ENCODE results near the gene PSENEN. TPM values are rescaled to one million over a fixed set of nuclear protein-coding genes. Genes with fewer than 3 reads are reported as not detected.

The PSENEN gene, protein sequence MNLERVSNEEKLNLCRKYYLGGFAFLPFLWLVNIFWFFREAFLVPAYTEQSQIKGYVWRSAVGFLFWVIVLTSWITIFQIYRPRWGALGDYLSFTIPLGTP
- total RNA-seq: 18.4 and 20.2 TPM in 2 replicates

DNA sequence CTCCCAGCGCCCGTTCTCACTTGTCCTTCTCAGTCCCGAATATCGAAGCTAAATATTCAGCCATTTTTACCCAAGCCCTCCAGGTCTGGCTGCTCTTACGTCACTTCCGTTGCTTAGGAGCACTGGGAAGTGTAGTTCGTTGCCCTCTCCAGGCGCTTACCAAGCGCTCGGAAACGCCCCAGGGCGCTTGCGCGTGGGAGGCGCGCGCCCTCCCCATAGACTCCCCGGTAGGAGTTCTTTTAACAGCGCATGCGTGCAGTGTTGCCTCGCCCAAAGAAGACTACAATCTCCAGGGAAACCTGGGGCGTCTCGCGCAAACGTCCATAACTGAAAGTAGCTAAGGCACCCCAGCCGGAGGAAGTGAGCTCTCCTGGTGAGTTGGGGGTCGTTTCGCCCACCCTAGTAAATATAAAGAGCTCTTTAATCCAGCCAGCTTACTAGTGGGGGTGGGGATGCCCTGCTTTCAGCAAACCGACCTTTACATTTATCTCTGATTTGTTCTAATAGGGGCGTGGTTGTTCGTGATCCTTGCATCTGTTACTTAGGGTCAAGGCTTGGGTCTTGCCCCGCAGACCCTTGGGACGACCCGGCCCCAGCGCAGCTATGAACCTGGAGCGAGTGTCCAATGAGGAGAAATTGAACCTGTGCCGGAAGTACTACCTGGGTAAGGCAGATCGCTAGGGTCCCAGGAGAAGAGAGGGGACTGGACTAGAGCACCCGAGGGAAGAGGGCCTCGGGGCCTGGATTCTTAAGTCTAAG lies at the start of gene PSENEN, which contains the start of gene U2AF1L4:
TSS of gene PSENEN (plus strand) at position 324 of the 759 bp plus-strand sequence. CDS start at position 604, 280 bp downstream.
TSS of gene U2AF1L4 (minus strand) at position 91 of the 759 bp plus-strand sequence. CDS start at position 64, 27 bp downstream.

DNA sequence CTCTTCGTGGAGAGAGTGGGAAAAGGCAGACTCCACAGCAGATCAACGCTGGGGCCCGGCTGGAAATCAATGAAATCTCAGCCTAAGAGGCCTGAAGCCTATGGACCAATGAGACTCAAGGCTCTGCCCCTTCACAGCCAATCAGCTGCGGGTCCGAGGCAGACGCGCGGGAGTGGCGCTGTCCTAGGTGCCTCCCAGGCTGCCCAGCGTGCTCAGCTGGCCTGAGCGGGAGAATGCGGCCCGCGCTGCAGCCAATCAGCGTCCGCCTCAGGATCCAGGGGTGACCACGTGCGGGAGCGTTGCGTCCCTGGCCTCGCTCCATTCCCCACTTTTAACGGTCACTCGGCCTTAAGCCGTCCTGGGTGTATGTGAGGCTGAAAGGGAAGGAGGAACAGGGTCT lies 41.2 kb upstream of the PSENEN start, which contains the start of gene ZBTB32:
TSS of gene ZBTB32 (plus strand) at position 341 of the 400 bp plus-strand sequence. CDS start 10,069 bp downstream, outside the sequence.

DNA sequence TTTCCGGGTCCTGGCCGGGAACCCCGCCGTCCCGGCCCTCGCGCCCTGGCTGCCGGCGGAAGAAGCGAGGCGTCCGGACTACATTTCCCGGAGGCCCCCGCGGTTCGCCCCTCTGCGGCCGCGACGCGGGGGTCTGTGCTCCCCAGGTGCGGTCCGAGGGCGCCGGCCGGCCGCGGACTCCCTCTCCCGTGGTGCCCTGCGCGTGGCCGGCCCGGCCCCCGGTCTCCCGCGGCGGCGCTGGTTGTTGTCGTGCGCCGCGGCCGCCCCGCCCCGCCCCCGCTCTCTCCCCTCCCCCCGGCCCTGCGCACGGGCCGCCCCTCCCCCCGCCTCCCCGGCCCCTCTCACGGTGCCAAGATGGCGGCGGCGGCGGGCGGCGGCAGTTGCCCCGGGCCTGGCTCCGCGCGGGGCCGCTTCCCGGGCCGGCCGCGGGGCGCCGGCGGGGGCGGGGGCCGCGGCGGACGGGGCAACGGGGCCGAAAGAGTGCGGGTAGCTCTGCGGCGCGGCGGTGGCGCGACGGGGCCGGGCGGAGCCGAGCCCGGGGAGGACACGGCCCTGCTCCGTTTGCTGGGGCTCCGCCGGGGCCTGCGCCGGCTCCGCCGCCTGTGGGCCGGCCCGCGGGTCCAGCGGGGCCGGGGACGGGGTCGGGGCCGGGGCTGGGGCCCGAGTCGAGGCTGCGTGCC lies 27.6 kb upstream of the PSENEN start, which contains the start of gene KMT2B:
TSS of gene KMT2B (plus strand) at position 339 of the 680 bp plus-strand sequence. CDS start at position 355, 16 bp downstream.

DNA sequence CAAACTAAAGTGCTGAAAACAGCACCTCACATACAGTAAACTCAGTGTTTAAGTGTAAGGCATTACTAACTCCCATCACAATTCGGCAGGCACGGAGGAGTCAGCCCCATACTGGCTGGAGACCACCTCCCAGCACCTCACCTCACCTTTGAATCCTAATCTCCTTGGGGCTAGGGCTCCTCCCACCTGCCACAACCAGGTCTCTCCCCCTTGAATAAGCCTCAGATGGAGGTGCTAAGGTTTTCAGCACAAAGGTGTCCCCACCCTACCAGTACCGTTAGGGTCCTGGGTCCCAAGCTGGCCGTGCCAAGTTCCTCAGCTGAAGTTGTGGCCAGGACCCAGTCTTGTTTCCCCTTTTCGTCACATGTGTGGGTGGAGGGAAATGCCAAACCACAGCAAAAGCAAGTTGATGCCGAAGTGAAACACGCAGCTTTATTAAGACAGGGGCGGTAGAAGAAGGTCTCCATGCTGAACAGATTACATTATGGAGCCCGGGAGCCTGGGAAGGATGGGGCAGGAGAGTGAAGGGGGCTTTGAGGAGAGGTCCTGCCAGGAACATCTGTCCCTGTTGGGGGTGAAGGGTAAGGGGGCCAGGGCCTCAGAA lies 3.2 kb upstream of the PSENEN start, which contains the start of gene IGFLR1:
TSS of gene IGFLR1 (minus strand) at position 332 of the 604 bp plus-strand sequence. CDS start 1,272 bp downstream, outside the sequence.

DNA sequence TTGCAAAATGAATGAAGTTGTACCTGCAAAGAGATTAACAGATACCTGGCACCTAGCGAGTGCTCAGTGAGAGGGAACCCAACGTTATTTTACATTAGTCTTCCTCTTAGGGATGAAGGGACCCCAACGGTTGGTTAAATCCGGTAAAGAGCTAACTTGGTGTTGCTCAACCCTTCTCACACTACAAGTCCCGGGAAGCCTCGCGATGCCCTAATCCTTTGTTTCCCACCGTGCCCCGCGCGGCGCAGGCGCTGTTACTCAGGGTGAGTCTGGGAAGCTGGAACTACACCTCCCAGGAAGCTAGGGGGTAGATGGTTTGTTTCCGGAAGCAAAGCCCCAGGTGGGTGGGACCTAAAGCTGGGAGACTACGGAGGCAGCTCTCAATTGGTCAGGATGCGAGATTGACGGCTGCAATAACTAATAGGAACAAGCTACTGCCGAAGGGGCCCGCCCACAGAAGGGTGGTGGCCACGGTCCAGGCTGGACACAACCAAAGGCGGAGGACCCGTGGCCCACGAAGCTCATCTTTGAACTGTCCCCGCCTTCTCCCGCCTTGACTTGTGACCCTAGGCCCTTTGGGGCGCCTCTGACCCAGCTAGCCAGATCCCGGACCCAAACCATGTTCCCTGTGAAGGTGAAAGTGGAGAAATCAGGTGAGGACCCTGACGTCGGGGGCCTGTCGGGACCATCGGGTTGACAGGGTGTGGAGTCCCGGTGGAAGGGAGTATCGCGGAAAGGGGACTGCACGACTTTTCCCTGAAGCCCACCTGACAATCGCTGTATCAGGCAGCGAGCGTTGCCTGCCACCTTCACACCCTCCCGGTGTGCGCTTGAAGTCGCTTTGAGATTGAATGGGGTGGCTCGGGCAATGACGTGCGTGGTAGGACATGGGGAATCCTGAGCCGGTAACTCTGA lies 2.9 kb downstream of the PSENEN start, which contains the start of gene LIN37:
TSS of gene LIN37 (plus strand) at position 471 of the 915 bp plus-strand sequence. CDS start at position 620, 149 bp downstream.

DNA sequence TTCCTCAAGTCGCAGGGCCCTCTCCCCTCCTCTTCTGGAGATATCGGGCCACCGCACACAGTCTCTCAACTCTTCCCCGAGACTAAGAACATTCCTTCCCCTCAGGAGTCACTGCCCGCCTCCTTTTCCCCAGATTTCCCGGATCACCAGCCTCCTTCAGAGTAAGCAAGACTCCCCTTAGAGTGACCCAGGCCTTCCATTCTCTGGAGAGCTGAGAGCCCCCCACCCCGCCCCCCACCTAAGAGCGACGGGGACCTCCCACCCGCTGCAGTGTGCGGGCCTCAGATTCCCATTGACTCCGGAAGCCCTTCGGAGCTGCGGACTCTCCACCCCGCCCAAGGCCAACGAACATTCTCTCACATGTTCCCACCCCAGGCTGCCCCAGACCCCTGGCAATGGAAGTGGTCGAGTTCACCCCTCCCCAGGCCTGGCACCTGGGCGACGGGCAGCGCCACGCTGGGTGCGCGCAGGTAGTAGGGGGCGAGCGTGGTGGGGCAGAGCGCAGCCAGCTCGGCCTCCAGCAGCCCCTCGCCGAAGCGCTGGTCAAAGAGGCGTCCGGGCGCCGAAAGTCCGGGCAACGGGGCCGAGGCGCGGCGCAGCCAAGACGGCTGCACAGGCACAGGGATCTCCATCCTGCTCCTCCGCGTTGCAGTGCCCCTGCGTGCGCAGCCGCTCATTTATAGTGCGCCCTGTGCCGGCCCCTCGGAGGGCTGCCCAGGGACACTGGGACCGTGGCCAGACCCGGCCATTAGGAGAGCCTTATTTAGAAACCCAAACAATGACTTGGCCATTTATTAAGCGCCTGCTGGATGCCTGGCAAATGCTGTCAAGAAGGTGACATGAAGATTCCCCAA lies 11.2 kb downstream of the PSENEN start, which contains the start of gene HSPB6:
TSS of gene HSPB6 (minus strand) at position 653 of the 854 bp plus-strand sequence. CDS start at position 632, 21 bp downstream.

DNA sequence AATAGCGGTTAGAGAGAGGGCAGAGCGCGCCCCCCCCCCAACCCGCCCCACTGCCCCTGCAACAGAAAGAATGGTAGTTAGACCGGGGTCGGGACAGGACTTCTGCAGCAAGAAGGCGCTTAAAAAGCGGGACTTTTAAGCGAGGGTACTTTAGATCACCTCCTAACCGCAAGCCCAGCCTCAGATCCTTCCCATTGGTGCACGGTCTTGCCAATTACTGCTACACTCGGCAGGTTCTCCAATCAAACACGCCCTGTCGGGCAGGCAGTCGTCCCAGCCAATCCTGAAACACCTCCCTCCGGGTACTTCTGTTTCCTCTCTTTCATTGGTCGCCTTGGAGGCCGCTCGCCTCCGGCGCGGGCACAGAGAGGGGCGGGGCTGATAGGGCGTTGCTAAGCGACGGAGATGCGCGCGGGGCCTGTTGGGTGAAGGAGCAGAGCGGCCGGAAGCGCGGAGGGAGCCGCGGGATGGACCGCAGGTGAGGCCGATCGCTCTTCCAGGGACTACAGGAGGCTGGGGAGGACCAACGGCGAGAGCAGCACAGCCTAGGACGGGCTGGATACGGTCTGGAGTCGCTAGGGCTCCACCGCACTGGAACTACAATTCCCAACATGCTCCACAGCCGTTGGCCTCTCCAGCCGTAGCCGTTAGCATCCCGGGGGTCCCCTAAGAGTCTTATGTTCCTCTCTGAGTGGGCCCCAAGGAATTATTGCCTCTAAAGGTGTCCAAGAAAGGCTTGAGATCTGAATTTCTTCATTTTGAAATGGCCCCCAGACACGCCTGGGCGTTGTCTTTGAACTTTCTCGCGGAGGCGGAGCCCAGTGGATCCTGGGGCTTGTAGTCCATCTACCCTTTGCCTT lies 12.5 kb downstream of the PSENEN start, which contains the start of gene PROSER3:
TSS of gene PROSER3 (plus strand) at position 428 of the 860 bp plus-strand sequence. CDS start at position 468, 40 bp downstream.

DNA sequence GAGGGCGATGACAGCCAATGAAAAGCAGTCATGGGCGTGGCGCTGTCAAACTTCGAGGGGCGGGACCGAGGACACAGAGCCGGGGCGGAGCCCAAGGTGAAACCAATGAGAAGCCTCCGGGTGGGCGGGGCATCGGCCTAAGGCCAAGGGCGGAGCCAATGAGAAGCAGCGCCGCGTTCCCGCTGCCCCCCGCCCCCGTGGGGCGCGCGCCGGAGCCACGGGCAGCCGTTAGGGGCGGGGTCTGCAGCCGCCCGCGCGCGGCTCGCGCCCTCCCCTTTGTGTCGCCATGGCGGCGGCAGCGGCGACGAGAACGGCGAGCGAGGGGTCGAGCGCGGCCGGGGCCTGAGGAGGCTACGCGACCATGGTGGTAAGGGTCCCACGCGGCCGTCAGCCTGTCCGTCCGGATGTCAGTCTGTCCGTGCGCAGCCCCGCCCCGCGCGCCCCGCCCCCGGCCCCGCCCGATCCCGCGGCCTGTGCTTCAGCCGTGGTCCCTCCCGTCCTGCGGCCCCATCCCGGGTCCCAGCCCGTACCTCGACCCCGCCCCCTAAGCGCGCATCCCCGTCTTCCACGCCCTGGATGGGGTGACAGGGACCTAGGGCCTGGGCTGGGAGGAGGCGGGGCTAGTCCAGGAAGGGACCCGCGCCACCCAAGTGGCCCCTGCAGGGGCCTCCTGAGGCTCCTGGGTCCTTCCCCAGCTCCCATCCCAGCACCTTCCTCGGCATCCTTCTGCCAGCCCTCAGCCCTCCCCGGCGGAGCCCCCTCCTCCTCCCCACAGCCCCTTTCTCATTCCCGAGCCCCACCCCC lies 30.0 kb downstream of the PSENEN start, which contains the start of gene ARHGAP33:
TSS of gene ARHGAP33 (plus strand) at position 267 of the 804 bp plus-strand sequence. CDS start at position 362, 95 bp downstream.

Other genes starting within 250 kb of the PSENEN start
- 6.4 and 13.6 TPM in 2 replicates for gene DMKN, start 232.0 kb upstream of the PSENEN start, total RNA-seq
- gene SBSN, start 217.3 kb upstream of the PSENEN start, total RNA-seq: 2.9 and 10.6 TPM in 2 replicates
- 0.17 TPM in 1 of 2 replicates, not detected in the other for gene GAPDHS, start 212.2 kb upstream of the PSENEN start, total RNA-seq
- 56.6 and 103 TPM in 2 replicates for gene TMEM147, start 200.0 kb upstream of the PSENEN start, total RNA-seq
- gene ATP4A, start 182.0 kb upstream of the PSENEN start, total RNA-seq: not detected in 2 replicates
- gene PMIS2, start 159.5 kb upstream of the PSENEN start, total RNA-seq: not detected in 2 replicates
- 6.6 and 12.2 TPM in 2 replicates for gene HAUS5, start 132.9 kb upstream of the PSENEN start, total RNA-seq
- gene RBM42, start 116.6 kb upstream of the PSENEN start, total RNA-seq: 53.3 and 62.4 TPM in 2 replicates
- gene ETV2, start 103.9 kb upstream of the PSENEN start, total RNA-seq: 0.17 and 0.44 TPM in 2 replicates
- 225 and 365 TPM in 2 replicates for gene COX6B1, start 97.3 kb upstream of the PSENEN start, total RNA-seq
- not detected in 2 replicates for gene UPK1A, start 79.1 kb upstream of the PSENEN start, total RNA-seq
- gene ZBTB32, start 41.1 kb upstream of the PSENEN start, total RNA-seq: not detected in 2 replicates
- gene KMT2B, start 27.6 kb upstream of the PSENEN start, total RNA-seq: 9.8 and 10.9 TPM in 2 replicates
- 0.29 and 1.2 TPM in 2 replicates for gene IGFLR1, start 3.2 kb upstream of the PSENEN start, total RNA-seq
- 4.6 and 7.3 TPM in 2 replicates for gene U2AF1L4, start 233 bp upstream of the PSENEN start, total RNA-seq
- 8.0 and 18.5 TPM in 2 replicates for gene LIN37, start 2.9 kb downstream of the PSENEN start, total RNA-seq
- gene HSPB6, start 11.4 kb downstream of the PSENEN start, total RNA-seq: 125 and 302 TPM in 2 replicates
- 6.1 and 9.9 TPM in 2 replicates for gene PROSER3, start 12.5 kb downstream of the PSENEN start, total RNA-seq
- gene ARHGAP33, start 29.9 kb downstream of the PSENEN start, total RNA-seq: 5.6 and 10.0 TPM in 2 replicates
- not detected in 2 replicates for gene PRODH2, start 67.2 kb downstream of the PSENEN start, total RNA-seq
- not detected in 2 replicates for gene NPHS1, start 106.9 kb downstream of the PSENEN start, total RNA-seq
- gene KIRREL2, start 111.3 kb downstream of the PSENEN start, total RNA-seq: not detected in 2 replicates
- gene APLP1, start 122.9 kb downstream of the PSENEN start, total RNA-seq: 5.1 and 11.7 TPM in 2 replicates
- gene NFKBID, start 154.9 kb downstream of the PSENEN start, total RNA-seq: 3.2 and 3.6 TPM in 2 replicates
- 0.87 and 1.8 TPM in 2 replicates for gene HCST, start 156.9 kb downstream of the PSENEN start, total RNA-seq
- 0.33 TPM in 1 of 2 replicates, not detected in the other for gene TYROBP, start 162.6 kb downstream of the PSENEN start, total RNA-seq
- gene LRFN3, start 190.7 kb downstream of the PSENEN start, total RNA-seq: 2.5 and 6.3 TPM in 2 replicates
- 8.9 and 12.9 TPM in 2 replicates for gene SDHAF1, start 249.5 kb downstream of the PSENEN start, total RNA-seq